NCI-H446 treated with DMSO at 0.1 percent for 48 hours (cell line): Measurements from ENCODE around the gene ECHDC3.
"Not testable (repeated sequence)": the region's sequence is repeated elsewhere in the genome, so short reads cannot be mapped to it uniquely, and the experiment has no call there.

Experiments
- DNase-seq: peaks from one replicate; lab custom pipeline; 2025; lab: John Stamatoyannopoulos, UW

Gene ECHDC3

GRCh38 chr10:11742009-11742778 lies at the start of gene ECHDC3:
ECHDC3 (plus strand) TSS chr10:11742382; CDS start chr10:11742577, 195 bp downstream.
- DNase-seq: peak; percentile 16

- DNase-seq: no peak
Observed at GRCh38 chr10:11693376-11693775, 48.8 kb upstream of the ECHDC3 start.

- no peak for DNase-seq
Observed at GRCh38 chr10:11695779-11696178, 46.4 kb upstream of the ECHDC3 start.

- DNase-seq: no peak
Observed at GRCh38 chr10:11697718-11698527, 44.3 kb upstream of the ECHDC3 start.

- DNase-seq: no peak
Observed at GRCh38 chr10:11698691-11699549, 43.3 kb upstream of the ECHDC3 start.

GRCh38 chr10:11699550-11700097 lies 42.6 kb upstream of the ECHDC3 start:
- no peak for DNase-seq

GRCh38 chr10:11700539-11700938 lies 41.6 kb upstream of the ECHDC3 start:
- DNase-seq: no peak

GRCh38 chr10:11701451-11702095 lies 40.6 kb upstream of the ECHDC3 start:
- no peak for DNase-seq

- DNase-seq: no peak
Observed at GRCh38 chr10:11702264-11702663, 39.9 kb upstream of the ECHDC3 start.

- no peak for DNase-seq
Observed at GRCh38 chr10:11704092-11704491, 38.1 kb upstream of the ECHDC3 start.

GRCh38 chr10:11705722-11706121 lies 36.5 kb upstream of the ECHDC3 start:
- DNase-seq: no peak

GRCh38 chr10:11706895-11707567 lies 35.2 kb upstream of the ECHDC3 start:
- DNase-seq: no peak

- DNase-seq: peak; percentile 30
Observed at GRCh38 chr10:11707624-11708350, 34.4 kb upstream of the ECHDC3 start.

- not testable (repeated sequence) for DNase-seq
Observed at GRCh38 chr10:11708801-11709200, 33.4 kb upstream of the ECHDC3 start.

GRCh38 chr10:11712744-11713143 lies 29.4 kb upstream of the ECHDC3 start:
- DNase-seq: no peak

GRCh38 chr10:11713186-11713743 lies 28.9 kb upstream of the ECHDC3 start:
- no peak for DNase-seq

- DNase-seq: no peak
Observed at GRCh38 chr10:11713963-11714362, 28.2 kb upstream of the ECHDC3 start.

GRCh38 chr10:11714750-11715365 lies 27.3 kb upstream of the ECHDC3 start:
- DNase-seq: no peak

- DNase-seq: no peak
Observed at GRCh38 chr10:11715815-11716494, 26.2 kb upstream of the ECHDC3 start.
